ENCODE data around the gene MET.
"Not testable (repeated sequence)": the region's sequence is repeated elsewhere in the genome, so short reads cannot be mapped to it uniquely, and the experiment has no call there.

Gene MET

GRCh38 chr7:116671681-116672595 lies at the start of gene MET:
Gene MET (plus strand): TSS chr7:116672196. CDS start chr7:116699085, 26,889 bp downstream.
- Histone ChIP-seq H3K4me1 (ENCODE audit: control insufficient read depth, insufficient read depth, low read length) (peaks cover 22% of the 10 kb centered on the region), H3K4me3 (ENCODE audit: low read depth, low read length) (peak within 1 kb of the TSS; percentile 64), H3K27ac (ENCODE audit: low read depth, low read length) (no peak within 1 kb of the TSS), H3K36me3 (ENCODE audit: control insufficient read depth, insufficient read depth, low read length) (no peaks in the 10 kb centered on the region), H3K9ac (ENCODE audit: low read depth, low read length) (peak within 1 kb of the TSS; percentile 60), H3K9me3 (ENCODE audit: control insufficient read depth, insufficient read depth, low read length) (no peaks in the 10 kb centered on the region), H3K27me3 (ENCODE audit: control insufficient read depth, insufficient read depth, low read length) (peaks cover 32% of the 10 kb centered on the region)

- no peak overlapping the region for H3K27ac ChIP-seq (ENCODE audit: low read depth, low read length)
- no peaks in the 10 kb centered on the region for H3K9me3 ChIP-seq (ENCODE audit: control insufficient read depth, insufficient read depth, low read length)
- no peaks in the 10 kb centered on the region for H3K27me3 ChIP-seq (ENCODE audit: control insufficient read depth, insufficient read depth, low read length)
- H3K4me1 ChIP-seq (ENCODE audit: control insufficient read depth, insufficient read depth, low read length): no peaks in the 10 kb centered on the region
- no peaks in the 10 kb centered on the region for H3K36me3 ChIP-seq (ENCODE audit: control insufficient read depth, insufficient read depth, low read length)
- H3K4me3 ChIP-seq (ENCODE audit: low read depth, low read length): no peak overlapping the region
- H3K9ac ChIP-seq (ENCODE audit: low read depth, low read length): no peak overlapping the region
Measured at GRCh38 chr7:116626886-116627285, 45.1 kb upstream of the MET start.

GRCh38 chr7:116629051-116629463 lies 42.9 kb upstream of the MET start:
- Histone ChIP-seq H3K27me3 (ENCODE audit: control insufficient read depth, insufficient read depth, low read length) (no peaks in the 10 kb centered on the region), H3K9me3 (ENCODE audit: control insufficient read depth, insufficient read depth, low read length) (no peaks in the 10 kb centered on the region), H3K36me3 (ENCODE audit: control insufficient read depth, insufficient read depth, low read length) (no peaks in the 10 kb centered on the region), H3K4me3 (ENCODE audit: low read depth, low read length) (no peak overlapping the region), H3K27ac (ENCODE audit: low read depth, low read length) (no peak overlapping the region), H3K4me1 (ENCODE audit: control insufficient read depth, insufficient read depth, low read length) (no peaks in the 10 kb centered on the region), H3K9ac (ENCODE audit: low read depth, low read length) (no peak overlapping the region)

- H3K27ac ChIP-seq (ENCODE audit: low read depth, low read length): no peak overlapping the region
Measured at GRCh38 chr7:116630357-116630756, 41.6 kb upstream of the MET start.

GRCh38 chr7:116630932-116631671 lies 40.9 kb upstream of the MET start:
- H3K27me3 ChIP-seq (ENCODE audit: control insufficient read depth, insufficient read depth, low read length): no peaks in the 10 kb centered on the region
- no peaks in the 10 kb centered on the region for H3K4me1 ChIP-seq (ENCODE audit: control insufficient read depth, insufficient read depth, low read length)
- H3K9me3 ChIP-seq (ENCODE audit: control insufficient read depth, insufficient read depth, low read length): no peaks in the 10 kb centered on the region
- no peaks in the 10 kb centered on the region for H3K36me3 ChIP-seq (ENCODE audit: control insufficient read depth, insufficient read depth, low read length)
- no peak overlapping the region for H3K9ac ChIP-seq (ENCODE audit: low read depth, low read length)
- H3K27ac ChIP-seq (ENCODE audit: low read depth, low read length): no peak overlapping the region
- no peak overlapping the region for H3K4me3 ChIP-seq (ENCODE audit: low read depth, low read length)

More at GRCh38 chr7:116630357-116630756, 41.6 kb upstream of the MET start:
- Histone ChIP-seq H3K4me3 (ENCODE audit: low read depth, low read length) (no peak overlapping the region), H3K27me3 (ENCODE audit: control insufficient read depth, insufficient read depth, low read length) (no peaks in the 10 kb centered on the region), H3K4me1 (ENCODE audit: control insufficient read depth, insufficient read depth, low read length) (no peaks in the 10 kb centered on the region), H3K9me3 (ENCODE audit: control insufficient read depth, insufficient read depth, low read length) (no peaks in the 10 kb centered on the region), H3K9ac (ENCODE audit: low read depth, low read length) (no peak overlapping the region), H3K36me3 (ENCODE audit: control insufficient read depth, insufficient read depth, low read length) (no peaks in the 10 kb centered on the region)

GRCh38 chr7:116631676-116632075 lies 40.3 kb upstream of the MET start:
- Histone ChIP-seq H3K4me3 (ENCODE audit: low read depth, low read length) (no peak overlapping the region), H3K27me3 (ENCODE audit: control insufficient read depth, insufficient read depth, low read length) (no peaks in the 10 kb centered on the region), H3K9ac (ENCODE audit: low read depth, low read length) (no peak overlapping the region), H3K9me3 (ENCODE audit: control insufficient read depth, insufficient read depth, low read length) (no peaks in the 10 kb centered on the region), H3K4me1 (ENCODE audit: control insufficient read depth, insufficient read depth, low read length) (no peaks in the 10 kb centered on the region), H3K27ac (ENCODE audit: low read depth, low read length) (no peak overlapping the region), H3K36me3 (ENCODE audit: control insufficient read depth, insufficient read depth, low read length) (no peaks in the 10 kb centered on the region)

GRCh38 chr7:116632384-116632783 lies 39.6 kb upstream of the MET start:
- Histone ChIP-seq H3K4me1 (ENCODE audit: control insufficient read depth, insufficient read depth, low read length) (no peaks in the 10 kb centered on the region), H3K4me3 (ENCODE audit: low read depth, low read length) (no peak overlapping the region), H3K9me3 (ENCODE audit: control insufficient read depth, insufficient read depth, low read length) (no peaks in the 10 kb centered on the region), H3K27me3 (ENCODE audit: control insufficient read depth, insufficient read depth, low read length) (no peaks in the 10 kb centered on the region), H3K36me3 (ENCODE audit: control insufficient read depth, insufficient read depth, low read length) (no peaks in the 10 kb centered on the region), H3K27ac (ENCODE audit: low read depth, low read length) (no peak overlapping the region), H3K9ac (ENCODE audit: low read depth, low read length) (no peak overlapping the region)

- Histone ChIP-seq H3K4me3 (ENCODE audit: low read depth, low read length) (no peak overlapping the region), H3K9me3 (ENCODE audit: control insufficient read depth, insufficient read depth, low read length) (no peaks in the 10 kb centered on the region), H3K4me1 (ENCODE audit: control insufficient read depth, insufficient read depth, low read length) (no peaks in the 10 kb centered on the region), H3K36me3 (ENCODE audit: control insufficient read depth, insufficient read depth, low read length) (no peaks in the 10 kb centered on the region), H3K27ac (ENCODE audit: low read depth, low read length) (no peak overlapping the region), H3K27me3 (ENCODE audit: control insufficient read depth, insufficient read depth, low read length) (no peaks in the 10 kb centered on the region), H3K9ac (ENCODE audit: low read depth, low read length) (no peak overlapping the region)
Measured at GRCh38 chr7:116633131-116633988, 38.6 kb upstream of the MET start.

- H3K36me3 ChIP-seq (ENCODE audit: control insufficient read depth, insufficient read depth, low read length): no peaks in the 10 kb centered on the region
- no peak overlapping the region for H3K27ac ChIP-seq (ENCODE audit: low read depth, low read length)
- no peaks in the 10 kb centered on the region for H3K27me3 ChIP-seq (ENCODE audit: control insufficient read depth, insufficient read depth, low read length)
- no peaks in the 10 kb centered on the region for H3K4me1 ChIP-seq (ENCODE audit: control insufficient read depth, insufficient read depth, low read length)
- H3K9me3 ChIP-seq (ENCODE audit: control insufficient read depth, insufficient read depth, low read length): no peaks in the 10 kb centered on the region
- no peak overlapping the region for H3K4me3 ChIP-seq (ENCODE audit: low read depth, low read length)
- no peak overlapping the region for H3K9ac ChIP-seq (ENCODE audit: low read depth, low read length)
Measured at GRCh38 chr7:116636997-116637396, 35.0 kb upstream of the MET start.

GRCh38 chr7:116638592-116638991 lies 33.4 kb upstream of the MET start:
- not testable (repeated sequence) for H3K27ac ChIP-seq (ENCODE audit: low read depth, low read length); H3K4me1 ChIP-seq (ENCODE audit: control insufficient read depth, insufficient read depth, low read length); H3K9ac ChIP-seq (ENCODE audit: low read depth, low read length); H3K9me3 ChIP-seq (ENCODE audit: control insufficient read depth, insufficient read depth, low read length); H3K36me3 ChIP-seq (ENCODE audit: control insufficient read depth, insufficient read depth, low read length); H3K4me3 ChIP-seq (ENCODE audit: low read depth, low read length); H3K27me3 ChIP-seq (ENCODE audit: control insufficient read depth, insufficient read depth, low read length)
